ENCODE data around the gene KIF26B. TPM values are rescaled to one million over a fixed set of nuclear protein-coding genes. Genes with fewer than 3 reads are reported as not detected.

Gene KIF26B
- total RNA-seq, 2 donors from 2014 or later = 0.31 to 0.36 TPM

GRCh38 chr1:245412306-245412705 lies 257.5 kb downstream of the KIF26B start:
- intact Hi-C loops (cut with DNase I, micrococcal nuclease) = no loop called here
- no peak for ATAC-seq
- no peak for DNase-seq

GRCh38 chr1:245416781-245417180 lies 262.0 kb downstream of the KIF26B start:
- DNase-seq (no peak), ATAC-seq (no peak)
- intact Hi-C loops (cut with DNase I, micrococcal nuclease) = no loop called here

DNA sequence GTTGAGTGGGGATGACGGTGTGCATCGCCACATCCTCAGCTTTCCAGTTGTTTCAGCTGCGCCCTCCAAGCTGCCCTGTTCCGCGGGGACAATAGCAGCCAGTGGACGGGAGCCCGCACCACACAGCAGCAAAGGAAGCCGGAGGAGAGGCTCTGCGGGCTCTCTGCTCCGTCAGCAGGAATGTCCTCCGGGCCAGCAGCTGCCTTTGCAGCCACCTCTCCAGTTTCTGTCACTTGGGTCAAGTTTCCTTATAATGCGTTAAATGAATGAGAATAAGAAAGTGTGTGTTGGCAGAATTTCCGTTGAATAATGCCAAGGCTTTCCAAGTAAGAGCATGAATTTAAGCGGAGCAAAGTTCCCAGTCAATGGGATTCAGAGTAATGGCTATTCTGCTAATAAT lies 263.3 kb downstream of the KIF26B start:
- intact Hi-C loops (cut with DNase I, micrococcal nuclease) = no loop called here
- no peak for DNase-seq
- no peak for ATAC-seq

- DNase-seq (no peak), ATAC-seq (no peak)
- intact Hi-C loops (cut with DNase I, micrococcal nuclease) = no loop called here
These were observed 264.7 kb downstream of the KIF26B start for GRCh38 chr1:245419461-245419978.

DNA sequence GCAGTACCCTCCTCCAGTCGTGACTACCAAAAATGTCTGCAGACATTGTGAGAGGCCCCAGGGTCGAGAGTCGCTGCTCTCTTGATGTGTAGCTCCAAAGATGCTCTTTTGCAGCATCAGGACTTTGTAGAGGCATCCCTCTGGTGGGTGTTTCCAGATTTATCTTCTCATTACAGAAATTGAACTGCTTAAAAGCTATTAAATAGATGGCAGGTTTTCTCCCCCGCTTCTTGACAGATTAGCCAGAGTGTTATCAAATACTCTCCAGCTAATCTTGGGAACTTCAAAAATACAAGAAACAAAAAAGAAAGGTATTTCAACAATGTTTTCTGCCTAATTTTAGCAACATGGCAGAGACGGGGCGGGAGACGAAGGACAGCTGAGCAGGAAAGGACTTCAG lies 265.2 kb downstream of the KIF26B start:
- DNase-seq = no peak
- no peak for ATAC-seq
- intact Hi-C loops (cut with DNase I, micrococcal nuclease) = no loop called here

- DNase-seq = no peak
- no peak for ATAC-seq
- intact Hi-C loops (cut with DNase I, micrococcal nuclease) = no loop called here
These were observed 266.1 kb downstream of the KIF26B start for GRCh38 chr1:245420926-245421325.

- DNase-seq (no peak), ATAC-seq (no peak)
These were observed 273.9 kb downstream of the KIF26B start for GRCh38 chr1:245428681-245429080.

GRCh38 chr1:245431706-245432105 lies 276.9 kb downstream of the KIF26B start:
- intact Hi-C loops (cut with DNase I, micrococcal nuclease) = no loop called here
- DNase-seq (no peak), ATAC-seq (no peak)

More at GRCh38 chr1:245428681-245429080, 273.9 kb downstream of the KIF26B start:
- intact Hi-C loops (cut with DNase I, micrococcal nuclease) = no loop called here

- DNase-seq = no peak
- no peak for ATAC-seq
- intact Hi-C loops (cut with DNase I, micrococcal nuclease) = no loop called here
These were observed 277.6 kb downstream of the KIF26B start for GRCh38 chr1:245432228-245432875.

DNA sequence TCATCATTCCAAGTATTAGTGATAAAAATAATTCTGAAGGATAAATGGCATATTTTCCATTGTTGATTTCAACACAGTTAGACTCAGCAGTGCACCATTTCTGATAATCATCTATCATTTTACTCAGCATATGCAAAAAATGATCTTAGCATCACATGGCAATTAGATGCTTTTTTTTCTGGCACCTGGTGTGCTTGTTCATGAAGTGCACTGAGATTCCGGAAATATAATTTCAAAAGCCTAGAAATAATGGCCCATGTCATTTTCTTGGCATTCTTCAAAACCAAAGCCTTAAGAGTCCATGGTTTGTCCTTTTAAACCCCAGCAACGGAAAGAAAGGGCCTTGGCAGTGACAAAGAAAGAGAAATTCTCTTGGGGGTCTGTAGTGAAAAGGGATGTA lies 278.8 kb downstream of the KIF26B start:
- ATAC-seq (no peak), DNase-seq (no peak)
- intact Hi-C loops (cut with DNase I, micrococcal nuclease) = no loop called here

DNA sequence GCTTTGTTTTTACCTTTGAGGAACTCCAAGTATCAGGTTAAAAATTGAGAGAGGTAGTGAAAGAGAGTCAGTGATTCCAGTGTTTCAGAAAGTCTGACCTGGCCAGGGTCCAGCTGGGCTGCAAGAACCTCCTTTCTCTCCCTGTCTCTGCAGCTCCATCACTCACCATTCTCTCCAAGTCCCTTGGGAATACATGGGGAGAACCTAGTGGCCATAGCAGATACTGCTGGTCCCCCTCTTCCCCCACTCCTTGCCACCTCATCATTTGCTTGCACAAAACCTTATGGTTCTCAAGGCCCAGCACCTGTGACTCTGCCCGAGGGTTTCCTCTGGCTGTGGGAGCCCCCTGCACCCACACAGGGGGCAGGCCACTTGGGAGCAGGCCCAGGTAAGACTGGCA lies 279.5 kb downstream of the KIF26B start:
- intact Hi-C loops (cut with DNase I, micrococcal nuclease) = no loop called here
- DNase-seq (no peak), ATAC-seq (no peak)

DNA sequence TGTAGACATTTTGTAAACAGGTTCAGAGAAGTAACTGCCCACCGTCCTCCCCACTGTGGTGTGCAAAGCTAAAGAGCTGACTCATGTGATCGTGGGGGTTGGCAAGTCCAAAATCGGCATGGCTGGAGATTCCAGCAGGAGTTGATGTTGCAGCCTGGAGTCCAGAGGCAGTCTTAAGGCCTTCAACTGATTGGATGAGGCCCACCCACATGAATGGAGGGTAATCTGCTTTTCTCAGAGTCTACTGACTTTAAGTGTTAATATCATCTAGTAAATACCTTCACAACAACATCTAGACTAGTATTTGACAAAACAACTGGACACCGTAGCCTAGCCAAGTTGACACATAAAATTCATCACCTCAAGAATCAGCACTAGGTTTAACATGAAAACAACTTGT lies 281.6 kb downstream of the KIF26B start:
- intact Hi-C loops (cut with DNase I, micrococcal nuclease) = no loop called here
- ATAC-seq = no peak
- no peak for DNase-seq

DNA sequence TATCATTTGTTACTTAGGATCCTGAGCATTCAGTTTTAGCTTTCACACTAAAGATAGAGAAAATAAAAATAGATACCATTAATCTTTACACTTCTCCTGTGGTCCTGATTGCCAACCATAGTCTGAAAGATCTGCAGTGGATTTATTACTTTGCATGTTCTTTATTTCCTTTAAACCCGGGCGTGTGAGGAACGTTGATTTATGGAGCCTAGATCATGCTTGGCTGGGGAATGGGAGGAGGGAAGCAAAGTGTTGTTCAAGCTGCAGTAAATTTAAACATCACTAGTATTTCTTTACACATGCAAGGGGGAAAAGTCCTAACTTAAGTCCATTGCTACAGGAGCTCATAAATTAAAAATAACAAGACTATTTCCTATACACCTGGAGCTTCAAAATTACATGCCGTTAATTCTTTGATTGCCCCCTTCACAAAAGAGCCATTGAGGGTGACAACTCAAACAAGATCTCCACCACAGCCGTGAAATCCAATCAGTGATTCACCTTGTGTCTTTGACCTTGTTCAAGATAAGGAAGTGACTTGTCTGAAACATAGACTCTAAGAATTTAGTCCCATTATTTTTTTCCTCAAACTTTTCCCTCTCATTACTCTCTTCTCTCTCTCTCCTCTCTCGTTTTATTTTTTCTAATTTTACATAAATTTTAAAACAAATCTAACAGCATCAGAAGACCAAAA lies 282.7 kb downstream of the KIF26B start:
- intact Hi-C loops (cut with DNase I, micrococcal nuclease) = no loop called here
- ATAC-seq = no peak
- DNase-seq = no peak

GRCh38 chr1:245440922-245441321 lies 286.1 kb downstream of the KIF26B start:
- DNase-seq (no peak), ATAC-seq (peak; percentile 22)
- intact Hi-C loops (cut with DNase I, micrococcal nuclease) = no loop called here

- DNase-seq (peak in 1 of 2 donors; percentile 27), ATAC-seq (no peak)
- intact Hi-C loops (cut with DNase I, micrococcal nuclease) = no loop called here
These were observed 286.9 kb downstream of the KIF26B start for GRCh38 chr1:245441689-245442088.

DNA sequence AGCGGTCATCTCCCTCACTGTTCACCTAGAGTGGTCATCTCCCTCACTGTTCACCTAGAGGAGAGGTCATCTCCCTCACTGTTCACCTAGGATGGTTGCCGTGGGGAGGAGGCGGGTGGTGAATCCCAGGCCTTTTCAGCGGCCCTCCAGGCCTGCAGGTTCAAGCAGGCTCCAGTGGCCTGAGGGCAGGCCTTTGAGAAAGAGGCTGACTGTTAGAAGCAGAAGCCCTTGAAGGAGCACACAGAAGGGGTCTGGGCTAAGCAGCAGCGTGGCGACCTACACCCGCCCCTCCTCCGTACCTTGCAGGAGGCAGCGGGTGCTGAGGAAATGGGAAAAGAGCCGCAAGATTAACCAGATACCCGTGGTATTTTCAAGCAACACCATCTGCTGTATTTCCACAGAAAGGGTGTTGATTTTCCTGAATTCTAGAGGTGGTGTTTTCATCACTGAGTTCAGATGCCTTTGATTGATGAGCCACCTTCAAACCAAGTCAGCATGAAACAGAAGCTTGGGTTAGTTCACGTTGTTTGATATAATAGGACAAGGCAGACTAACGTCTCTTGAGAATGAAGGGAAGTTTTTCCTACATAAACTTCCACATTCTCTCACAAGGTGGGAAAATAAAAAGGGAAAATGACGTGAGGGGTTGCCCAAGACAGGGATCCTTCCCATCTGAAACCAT lies 289.5 kb downstream of the KIF26B start:
- DNase-seq (no peak), ATAC-seq (no peak)
- intact Hi-C loops (cut with DNase I, micrococcal nuclease) = no loop called here

- ATAC-seq (no peak), DNase-seq (no peak)
- intact Hi-C loops (cut with DNase I, micrococcal nuclease) = no loop called here
These were observed 290.2 kb downstream of the KIF26B start for GRCh38 chr1:245444945-245445344.

DNA sequence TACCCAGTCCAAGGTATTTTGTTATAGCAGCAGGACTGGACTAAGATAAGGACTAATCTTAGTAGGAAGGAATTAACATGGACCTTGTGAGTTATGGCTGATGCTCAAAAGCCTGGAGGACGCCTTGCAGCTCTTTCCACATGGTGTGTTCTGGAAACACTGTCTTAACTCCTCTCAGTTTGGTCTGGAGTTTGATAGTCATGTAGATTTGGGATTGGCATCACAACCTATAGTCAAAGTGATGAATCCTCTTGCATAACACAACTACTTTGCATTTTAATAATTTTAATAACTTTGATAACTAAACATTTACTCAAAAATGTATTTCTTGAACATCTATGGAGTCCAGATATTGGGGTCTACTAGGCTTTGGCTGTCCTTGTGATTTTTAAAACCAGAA lies 293.7 kb downstream of the KIF26B start:
- DNase-seq (no peak), ATAC-seq (no peak)
- intact Hi-C loops (cut with DNase I, micrococcal nuclease) = no loop called here

GRCh38 chr1:245448975-245449431 lies 294.2 kb downstream of the KIF26B start:
- DNase-seq (no peak), ATAC-seq (no peak)
- intact Hi-C loops (cut with DNase I, micrococcal nuclease) = no loop called here

GRCh38 chr1:245453541-245453940 lies 298.8 kb downstream of the KIF26B start:
- intact Hi-C loops (cut with DNase I, micrococcal nuclease) = no loop called here
- ATAC-seq (no peak), DNase-seq (no peak)

Measured in left colon (tissue), 2 donors.